OCI-LY7 (cell line): Measurements from ENCODE around the gene YY1AP1.

ENCODE experiments used
- EZH2phosphoT487 ChIP-seq: fragments of 200-600 bp; sonication (generic); IDR thresholded peaks from 2 replicates; pipeline ENCODE4 v1.6.1; 2018; ENCODE audit warnings: low read depth, borderline replicate concordance, mild to moderate bottlenecking, mixed run types, antibody characterized with exemption, low read length, moderate library complexity, mixed read lengths
- TF ChIP-seq, protein P1 (sequence below): fragments of 200-600 bp; sonication (generic); conservative IDR thresholded peaks from 2 replicates; pipeline ENCODE4 v1.5.1; 2014; ENCODE audit warnings: mild to moderate bottlenecking, antibody characterized with exemption, low read length, moderate library complexity, mixed read lengths

DNA sequence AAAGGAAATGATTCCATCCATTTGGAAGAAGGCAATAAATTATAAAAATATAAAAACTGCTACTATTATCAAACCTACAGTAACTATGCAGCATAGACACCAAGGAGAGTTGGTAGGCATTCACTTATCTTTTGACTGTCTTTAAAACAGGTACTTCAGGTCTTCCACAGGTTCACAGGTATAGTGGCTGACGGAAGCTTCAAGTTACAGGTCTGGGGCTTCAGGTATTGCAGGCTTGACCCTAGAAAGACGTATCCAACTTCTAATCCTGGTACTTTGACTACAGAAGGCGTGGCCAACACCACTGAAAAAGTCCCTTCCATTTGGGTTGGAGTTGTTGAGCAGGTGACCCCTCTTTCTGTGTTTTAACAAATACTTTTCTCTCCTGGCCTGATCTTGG, 35.6 kb downstream of the YY1AP1 start:
- TF ChIP-seq, protein P1, sequence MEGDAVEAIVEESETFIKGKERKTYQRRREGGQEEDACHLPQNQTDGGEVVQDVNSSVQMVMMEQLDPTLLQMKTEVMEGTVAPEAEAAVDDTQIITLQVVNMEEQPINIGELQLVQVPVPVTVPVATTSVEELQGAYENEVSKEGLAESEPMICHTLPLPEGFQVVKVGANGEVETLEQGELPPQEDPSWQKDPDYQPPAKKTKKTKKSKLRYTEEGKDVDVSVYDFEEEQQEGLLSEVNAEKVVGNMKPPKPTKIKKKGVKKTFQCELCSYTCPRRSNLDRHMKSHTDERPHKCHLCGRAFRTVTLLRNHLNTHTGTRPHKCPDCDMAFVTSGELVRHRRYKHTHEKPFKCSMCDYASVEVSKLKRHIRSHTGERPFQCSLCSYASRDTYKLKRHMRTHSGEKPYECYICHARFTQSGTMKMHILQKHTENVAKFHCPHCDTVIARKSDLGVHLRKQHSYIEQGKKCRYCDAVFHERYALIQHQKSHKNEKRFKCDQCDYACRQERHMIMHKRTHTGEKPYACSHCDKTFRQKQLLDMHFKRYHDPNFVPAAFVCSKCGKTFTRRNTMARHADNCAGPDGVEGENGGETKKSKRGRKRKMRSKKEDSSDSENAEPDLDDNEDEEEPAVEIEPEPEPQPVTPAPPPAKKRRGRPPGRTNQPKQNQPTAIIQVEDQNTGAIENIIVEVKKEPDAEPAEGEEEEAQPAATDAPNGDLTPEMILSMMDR: no peak
- TF ChIP-seq EZH2phosphoT487: no peak
